Endothelial cell of umbilical vein (primary cell): ENCODE results near the gene KIF2C. TPM values are rescaled to one million over a fixed set of nuclear protein-coding genes. Genes with fewer than 3 reads are reported as not detected.

Source experiments
- BruUV-seq: library from RNA; stranded (reverse); fragments of 400-500 nt; replicated peaks from 2 replicates; lab custom pipeline; 2021; lab: Mats Ljungman, UMichigan
- CTCF ChIA-PET: fragments of 300-600, 350-600 bp; sonication (Branson Sonifier 250); formaldehyde crosslinking; loops from one replicate; lab custom pipeline; 2021; ENCODE audit warnings: antibody characterized with exemption, inconsistent platforms; lab: Charles Lee
- POLR2A ChIA-PET: fragments of 300-600, 350-600 bp; sonication (Branson Sonifier 250); formaldehyde crosslinking; loops from one replicate; lab custom pipeline; 2021; ENCODE audit warnings: antibody characterized with exemption, inconsistent platforms; lab: Charles Lee
- DNase-seq: peaks from one replicate; pipeline ENCODE4 v3.0.0-alpha.2; 2011; ENCODE audit warnings: low read depth, low spot score
- FAIRE-seq: peaks from 2 replicates; lab custom pipeline; 2011; peaks lifted over from hg19 to GRCh38; lab: Jason Lieb, UNC
- H2AFZ ChIP-seq: 2 replicates; pipeline ENCODE4 v1.6.0; 2012; ENCODE audit warnings: low read depth, low read length, control low read depth, inconsistent platforms
- H3K27ac ChIP-seq: 2 replicates; pipeline ENCODE4 v1.5.1; 2011; ENCODE audit warnings: low read depth, mild to moderate bottlenecking, control low read depth, low read length, moderate library complexity; ENCODE audit not compliant: insufficient read depth
- H3K27me3 ChIP-seq, 2 experiments: 2 replicates each; pipeline versions ENCODE4 v1.6.0 to v1.6.1; 2011; ENCODE audit warnings: low read length in 2 of 2, mixed read lengths in 1 of 2; ENCODE audit not compliant: control insufficient read depth in 2 of 2, insufficient read depth in 2 of 2
- H3K36me3 ChIP-seq, 2 experiments: 2 replicates in 1 of 2; 3 replicates in 1 of 2; pipeline ENCODE4 v1.5.1; 2011; ENCODE audit warnings: low read length in 2 of 2, mild to moderate bottlenecking in 1 of 2, moderate library complexity in 1 of 2; ENCODE audit not compliant: control insufficient read depth in 2 of 2, insufficient read depth in 2 of 2; ENCODE audit errors: extremely low read depth in 1 of 2
- H3K4me1 ChIP-seq: 3 replicates; pipeline ENCODE4 v1.5.1; 2011; ENCODE audit warnings: mild to moderate bottlenecking, low read length; ENCODE audit not compliant: control insufficient read depth, insufficient read depth; ENCODE audit errors: extremely low read depth
- H3K4me2 ChIP-seq: 2 replicates; pipeline ENCODE4 v1.6.1; 2011; ENCODE audit warnings: low read length, control low read depth, mixed read lengths; ENCODE audit not compliant: insufficient read depth
- H3K4me3 ChIP-seq, 3 experiments: fragments of 200-600 bp in 1 of 3; sonication (generic), shearing (Covaris generic) in 1 of 3; replicated peaks in 1 of 3; 2 replicates each; pipeline ENCODE4 v1.5.1; 2011 to 2016; ENCODE audit warnings: control low read depth in 3 of 3, low read length in 3 of 3, mild to moderate bottlenecking in 2 of 3, inconsistent platforms in 1 of 3, low read depth in 1 of 3, moderate library complexity in 1 of 3; ENCODE audit not compliant: insufficient read depth in 1 of 3
- H3K79me2 ChIP-seq: 2 replicates; pipeline ENCODE4 v1.6.0; 2012; ENCODE audit warnings: low read length, inconsistent platforms; ENCODE audit not compliant: control insufficient read depth, insufficient read depth
- H3K9ac ChIP-seq: replicated peaks from 2 replicates; pipeline ENCODE3; 2011; ENCODE audit warnings: low read length, control low read depth; ENCODE audit not compliant: insufficient read depth; ENCODE audit errors: extremely low read depth
- H3K9me1 ChIP-seq: replicated peaks from 3 replicates; pipeline ENCODE4 v1.6.0; 2011; ENCODE audit warnings: mild to moderate bottlenecking, low read length; ENCODE audit not compliant: control insufficient read depth, insufficient read depth; ENCODE audit errors: extremely low read depth
- H3K9me3 ChIP-seq: replicated peaks from 2 replicates; pipeline ENCODE4 v1.5.1; 2012; ENCODE audit warnings: low read length, inconsistent platforms; ENCODE audit not compliant: control insufficient read depth, insufficient read depth
- H4K20me1 ChIP-seq: replicated peaks from 2 replicates; pipeline ENCODE3; 2011; ENCODE audit warnings: mild to moderate bottlenecking, low read length; ENCODE audit not compliant: control insufficient read depth, insufficient read depth; ENCODE audit errors: extremely low read depth
- EZH2 ChIP-seq: IDR thresholded peaks from 2 replicates; pipeline ENCODE4 v1.6.1; 2012; ENCODE audit warnings: borderline replicate concordance, low read depth, mild to moderate bottlenecking, moderate library complexity, low read length, inconsistent platforms; ENCODE audit not compliant: severe bottlenecking
- FOS ChIP-seq: IDR thresholded peaks from 2 replicates; pipeline ENCODE4 v1.6.1; 2011; ENCODE audit warnings: mild to moderate bottlenecking, low read length, moderate library complexity, borderline replicate concordance; ENCODE audit not compliant: insufficient read depth
- GATA2 ChIP-seq: IDR thresholded peaks from 2 replicates; pipeline ENCODE4 v1.7.0; 2011; ENCODE audit warnings: low read depth, mild to moderate bottlenecking, moderate library complexity, mixed read lengths, low read length; ENCODE audit not compliant: insufficient read length, insufficient read depth
- JUN ChIP-seq: IDR thresholded peaks from 2 replicates; pipeline ENCODE4 v1.6.1; 2011; ENCODE audit warnings: borderline replicate concordance, low read depth; ENCODE audit not compliant: insufficient read length, insufficient read depth
- MYC ChIP-seq: IDR thresholded peaks from one replicate; pipeline ENCODE4 v1.6.1; 2011; ENCODE audit warnings: mild to moderate bottlenecking, low read depth, low read length
- POLR2A ChIP-seq: IDR thresholded peaks from 2 replicates; pipeline ENCODE4 v1.6.1; 2012; ENCODE audit warnings: low read depth, mild to moderate bottlenecking, control low read depth, low read length
- POLR2AphosphoS5 ChIP-seq: IDR thresholded peaks from 2 replicates; pipeline ENCODE4 v1.6.1; 2012; ENCODE audit warnings: low read depth, mild to moderate bottlenecking, control low read depth, low read length, moderate library complexity; ENCODE audit not compliant: insufficient read depth
- dilution Hi-C: fragments of 300-500 bp; cut with MboI; formaldehyde crosslinking; loops from one replicate; pipeline ENCODE4 v1.15.0; 2019; ENCODE audit warnings: low sequenced_read_pairs; ENCODE audit not compliant: extremely low pct_ligation_motif_present
- intact Hi-C: fragments of 100-400 bp; cut with micrococcal nuclease; formaldehyde crosslinking; loops from one replicate; pipeline ENCODE4 v1.10.0; 2022
- polyA plus RNA-seq, 4 experiments: library from polyadenylated mRNA; depleted of rRNA in 3 of 4; stranded (reverse) in 3 of 4; unstranded in 1 of 4; fragments of >200 nt; gene quantifications; 2 replicates each; pipeline versions ENCODE4 v1.2.1 to v1.2.3, GENCODE V29; 2011 to 2012; ENCODE audit warnings: missing spikeins in 1 of 4
- total RNA-seq: library from RNA; stranded (reverse); gene quantifications from 2 replicates; pipeline ENCODE4 v1.2.3, GENCODE V29; 2021
- TF ChIP-seq, protein P1 (sequence below): IDR thresholded peaks from 2 replicates; pipeline ENCODE4 v1.6.1; 2011; ENCODE audit not compliant: insufficient read depth, insufficient read length
- TF ChIP-seq, protein P2 (sequence below), 2 donors: IDR thresholded peaks; 1 replicate in 1 of 2; 2 replicates in 1 of 2; pipeline ENCODE4 v1.5.1; 2011; ENCODE audit warnings: low read length in 2 of 2, mild to moderate bottlenecking in 2 of 2, moderate library complexity in 2 of 2, control low read depth in 1 of 2, inconsistent platforms in 1 of 2, low read depth in 1 of 2; ENCODE audit not compliant: insufficient read depth in 1 of 2; ENCODE audit errors: extremely low read depth in 1 of 2

The KIF2C gene
- total and polyA plus RNA-seq, 2 donors (not counting 3 experiments of a cell fraction or from before 2014, with no cell fraction given): 27.1 to 53.7 TPM

DNA sequence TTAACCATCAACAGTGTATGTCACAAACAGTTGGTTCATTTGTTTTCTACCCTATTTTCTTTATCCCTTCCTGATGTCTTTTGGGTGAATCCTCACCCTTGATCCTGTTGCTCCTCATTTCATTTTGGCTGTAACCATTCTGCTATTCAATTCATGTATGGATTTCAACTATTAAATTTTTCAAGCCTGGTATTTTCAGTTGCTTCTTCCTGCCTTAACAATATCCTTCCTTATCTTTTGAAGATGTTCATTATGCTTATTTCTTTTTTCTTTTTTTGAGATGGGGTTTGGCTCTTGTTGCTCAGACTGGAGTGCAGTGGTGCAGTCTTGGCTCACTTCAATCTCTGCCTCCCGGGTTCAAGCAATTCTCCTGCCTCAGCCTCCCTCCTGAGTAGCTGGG, 5.9 kb upstream of the KIF2C start:
- H4K20me1 ChIP-seq: no peaks in the 10 kb centered on the region
- H3K4me1 ChIP-seq: peaks cover 2% of the 10 kb centered on the region
- H3K79me2 ChIP-seq: no peaks in the 10 kb centered on the region
- no peak overlapping the region for H3K27ac ChIP-seq
- no peak overlapping the region for H3K9ac ChIP-seq
- ChIA-PET CTCF (interaction anchor here (1.4 kb wide), 1 partner anchor 29 kb away, joined by 3 read pairs; no protein-coding TSS in a partner anchor), POLR2A (no interaction called here)
- FAIRE-seq (no peak), DNase-seq (no peak)
- H3K9me1 ChIP-seq: no peaks in the 10 kb centered on the region
- dilution Hi-C loops: no loop called here
- BruUV-seq: no TSS peak
- no peak overlapping the region for H3K4me2 ChIP-seq
- H2AFZ ChIP-seq: no peak overlapping the region
- H3K27me3 ChIP-seq: peaks cover 0 to 4% of the 10 kb centered on the region in 2 experiments
- intact Hi-C loops: loop anchor here (5.0 kb wide), 1 partner anchor 279 kb away; the partner anchor contains the start of genes HECTD3 and UROD
- TF ChIP-seq, protein P1, sequence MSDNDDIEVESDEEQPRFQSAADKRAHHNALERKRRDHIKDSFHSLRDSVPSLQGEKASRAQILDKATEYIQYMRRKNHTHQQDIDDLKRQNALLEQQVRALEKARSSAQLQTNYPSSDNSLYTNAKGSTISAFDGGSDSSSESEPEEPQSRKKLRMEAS: no peak
- no peak for TF ChIP-seq JUN
- no peak for TF ChIP-seq GATA2
- no peak overlapping the region for H3K4me3 ChIP-seq
- no peaks in the 10 kb centered on the region for H3K9me3 ChIP-seq
- no peaks in the 10 kb centered on the region for H3K36me3 ChIP-seq

DNA sequence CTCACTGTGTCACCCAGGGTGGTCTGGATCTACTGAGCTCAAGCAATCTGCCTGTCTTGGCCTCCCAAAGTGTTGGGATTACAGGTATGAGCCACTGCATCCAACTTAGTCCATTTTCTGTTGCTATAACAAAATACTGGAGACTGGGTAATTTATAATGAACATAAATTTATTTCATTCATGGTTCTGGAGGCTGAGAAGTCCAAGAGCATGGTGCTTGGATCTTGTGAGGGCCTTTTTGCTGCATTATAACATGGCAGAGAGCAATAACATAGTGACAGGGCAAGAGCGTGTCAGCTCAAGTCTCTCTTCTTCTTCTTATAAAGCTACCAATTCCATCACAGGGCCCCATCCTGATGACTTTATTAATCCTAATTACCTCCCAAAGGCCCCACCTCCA, 3.6 kb upstream of the KIF2C start:
- Histone ChIP-seq H3K4me2 (no peak overlapping the region), H3K9me1 (no peaks in the 10 kb centered on the region), H3K36me3 (no peaks in the 10 kb centered on the region), H3K27me3 (peaks cover 0 to 4% of the 10 kb centered on the region in 2 experiments), H3K9me3 (no peaks in the 10 kb centered on the region), H3K4me3 (no peak overlapping the region), H4K20me1 (no peaks in the 10 kb centered on the region), H3K27ac (no peak overlapping the region), H3K79me2 (peaks cover 13% of the 10 kb centered on the region), H3K4me1 (peaks cover 10% of the 10 kb centered on the region), H2AFZ (no peak overlapping the region), H3K9ac (no peak overlapping the region)
- intact Hi-C loops (no loop called here), dilution Hi-C loops (no loop called here)
- CTCF ChIA-PET: no interaction called here
- FAIRE-seq (no peak), DNase-seq (no peak)
- no TSS peak for BruUV-seq
- POLR2A ChIA-PET: no interaction called here
- TF ChIP-seq MYC (no peak), POLR2A (no peak), EZH2 (no peak), JUN (no peak), FOS (no peak), POLR2AphosphoS5 (no peak)
- TF ChIP-seq, protein P1: no peak
- TF ChIP-seq, protein P2, sequence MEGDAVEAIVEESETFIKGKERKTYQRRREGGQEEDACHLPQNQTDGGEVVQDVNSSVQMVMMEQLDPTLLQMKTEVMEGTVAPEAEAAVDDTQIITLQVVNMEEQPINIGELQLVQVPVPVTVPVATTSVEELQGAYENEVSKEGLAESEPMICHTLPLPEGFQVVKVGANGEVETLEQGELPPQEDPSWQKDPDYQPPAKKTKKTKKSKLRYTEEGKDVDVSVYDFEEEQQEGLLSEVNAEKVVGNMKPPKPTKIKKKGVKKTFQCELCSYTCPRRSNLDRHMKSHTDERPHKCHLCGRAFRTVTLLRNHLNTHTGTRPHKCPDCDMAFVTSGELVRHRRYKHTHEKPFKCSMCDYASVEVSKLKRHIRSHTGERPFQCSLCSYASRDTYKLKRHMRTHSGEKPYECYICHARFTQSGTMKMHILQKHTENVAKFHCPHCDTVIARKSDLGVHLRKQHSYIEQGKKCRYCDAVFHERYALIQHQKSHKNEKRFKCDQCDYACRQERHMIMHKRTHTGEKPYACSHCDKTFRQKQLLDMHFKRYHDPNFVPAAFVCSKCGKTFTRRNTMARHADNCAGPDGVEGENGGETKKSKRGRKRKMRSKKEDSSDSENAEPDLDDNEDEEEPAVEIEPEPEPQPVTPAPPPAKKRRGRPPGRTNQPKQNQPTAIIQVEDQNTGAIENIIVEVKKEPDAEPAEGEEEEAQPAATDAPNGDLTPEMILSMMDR (IDR thresholded peaks at IDR 0.05; ENCODE audit: extremely low read depth in 1 of 2, insufficient read depth in 1 of 2, low read depth in 1 of 2, low read length in 2 of 2): no peak
